ENCODE data around the gene TRABD2A. TPM values are rescaled to one million over a fixed set of nuclear protein-coding genes. Genes with fewer than 3 reads are reported as not detected.
"Not testable (repeated sequence)": the region's sequence is repeated elsewhere in the genome, so short reads cannot be mapped to it uniquely, and the experiment has no call there.

TRABD2A gene
- total and polyA plus RNA-seq, 4 donors = 0.26 to 10.3 (median 0.55) TPM

DNA sequence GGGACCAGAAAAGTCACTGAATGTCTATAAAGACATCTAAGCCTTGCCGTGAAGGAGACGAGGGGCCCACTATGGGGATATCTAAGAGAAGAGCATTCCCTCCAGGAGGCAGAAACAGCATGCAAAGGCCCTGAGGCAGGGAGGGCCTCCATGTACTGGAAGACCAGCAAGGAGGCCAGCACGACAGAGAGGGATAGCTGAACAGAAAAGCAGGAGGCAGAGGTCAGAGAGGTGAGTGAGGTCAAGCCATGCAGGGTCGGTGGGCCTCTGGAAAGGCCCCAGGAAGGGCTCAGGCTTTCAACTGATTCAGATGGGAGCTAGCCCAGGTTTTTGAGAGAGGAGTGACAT is 5.7 kb downstream of the TRABD2A start:
- H3K9ac ChIP-seq (ENCODE audit: low read depth in 1 of 2, low read length in 2 of 2) = no peak overlapping the region
- H3K27ac ChIP-seq (ENCODE audit: low read depth in 1 of 2, low read length in 2 of 2) = no peak overlapping the region
- TF ChIP-seq, protein P1, sequence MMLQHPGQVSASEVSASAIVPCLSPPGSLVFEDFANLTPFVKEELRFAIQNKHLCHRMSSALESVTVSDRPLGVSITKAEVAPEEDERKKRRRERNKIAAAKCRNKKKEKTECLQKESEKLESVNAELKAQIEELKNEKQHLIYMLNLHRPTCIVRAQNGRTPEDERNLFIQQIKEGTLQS (IDR thresholded peaks at IDR 0.05) = no peak
- no peak for TF ChIP-seq JUND (IDR thresholded peaks at IDR 0.05)
- no peak for TF ChIP-seq GABPA (IDR thresholded peaks at IDR 0.05 in 1 of 2, conservative IDR thresholded peaks at IDR 0.05 in 1 of 2)
- no peaks in the 10 kb centered on the region for H3K9me3 ChIP-seq (ENCODE audit: control insufficient read depth in 4 of 4, low read length in 3 of 4)
- no peak for DNase-seq (ENCODE audit: low spot score)
- 76% methylated on average over 4 of the region's 4 CpGs for WGBS
- no peaks in the 10 kb centered on the region for H3K36me3 ChIP-seq (ENCODE audit: control insufficient read depth in 4 of 4, insufficient read depth in 3 of 4, low read depth in 1 of 4, low read length in 3 of 4)
- no peaks in the 10 kb centered on the region for H3K27me3 ChIP-seq (ENCODE audit: control insufficient read depth in 4 of 4, insufficient read depth in 4 of 4, low read length in 3 of 4)
- H3K4me1 ChIP-seq (ENCODE audit: control insufficient read depth in 4 of 4, insufficient read depth in 4 of 4, low read length in 3 of 4) = peaks cover 0 to 13% (median 8%) of the 10 kb centered on the region in 4 donors
- no peak overlapping the region for H3K4me3 ChIP-seq (ENCODE audit: low read depth in 1 of 3, low read length in 3 of 3)

- H3K9me3 ChIP-seq (ENCODE audit: control insufficient read depth in 4 of 4, low read length in 3 of 4) = no peaks in the 10 kb centered on the region
- DNase-seq (ENCODE audit: low spot score) = no peak
- peaks cover 0 to 8% (median 4%) of the 10 kb centered on the region in 4 donors for H3K4me1 ChIP-seq (ENCODE audit: control insufficient read depth in 4 of 4, insufficient read depth in 4 of 4, low read length in 3 of 4)
- no peak overlapping the region for H3K27ac ChIP-seq (ENCODE audit: low read depth in 1 of 2, low read length in 2 of 2)
- TF ChIP-seq HNF4A (conservative IDR thresholded peaks at IDR 0.05) (no peak), JUND (IDR thresholded peaks at IDR 0.05) (no peak)
- TF ChIP-seq, protein P2, sequence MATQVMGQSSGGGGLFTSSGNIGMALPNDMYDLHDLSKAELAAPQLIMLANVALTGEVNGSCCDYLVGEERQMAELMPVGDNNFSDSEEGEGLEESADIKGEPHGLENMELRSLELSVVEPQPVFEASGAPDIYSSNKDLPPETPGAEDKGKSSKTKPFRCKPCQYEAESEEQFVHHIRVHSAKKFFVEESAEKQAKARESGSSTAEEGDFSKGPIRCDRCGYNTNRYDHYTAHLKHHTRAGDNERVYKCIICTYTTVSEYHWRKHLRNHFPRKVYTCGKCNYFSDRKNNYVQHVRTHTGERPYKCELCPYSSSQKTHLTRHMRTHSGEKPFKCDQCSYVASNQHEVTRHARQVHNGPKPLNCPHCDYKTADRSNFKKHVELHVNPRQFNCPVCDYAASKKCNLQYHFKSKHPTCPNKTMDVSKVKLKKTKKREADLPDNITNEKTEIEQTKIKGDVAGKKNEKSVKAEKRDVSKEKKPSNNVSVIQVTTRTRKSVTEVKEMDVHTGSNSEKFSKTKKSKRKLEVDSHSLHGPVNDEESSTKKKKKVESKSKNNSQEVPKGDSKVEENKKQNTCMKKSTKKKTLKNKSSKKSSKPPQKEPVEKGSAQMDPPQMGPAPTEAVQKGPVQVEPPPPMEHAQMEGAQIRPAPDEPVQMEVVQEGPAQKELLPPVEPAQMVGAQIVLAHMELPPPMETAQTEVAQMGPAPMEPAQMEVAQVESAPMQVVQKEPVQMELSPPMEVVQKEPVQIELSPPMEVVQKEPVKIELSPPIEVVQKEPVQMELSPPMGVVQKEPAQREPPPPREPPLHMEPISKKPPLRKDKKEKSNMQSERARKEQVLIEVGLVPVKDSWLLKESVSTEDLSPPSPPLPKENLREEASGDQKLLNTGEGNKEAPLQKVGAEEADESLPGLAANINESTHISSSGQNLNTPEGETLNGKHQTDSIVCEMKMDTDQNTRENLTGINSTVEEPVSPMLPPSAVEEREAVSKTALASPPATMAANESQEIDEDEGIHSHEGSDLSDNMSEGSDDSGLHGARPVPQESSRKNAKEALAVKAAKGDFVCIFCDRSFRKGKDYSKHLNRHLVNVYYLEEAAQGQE (IDR thresholded peaks at IDR 0.05) = no peak
- H3K4me3 ChIP-seq (ENCODE audit: low read depth in 1 of 3, low read length in 3 of 3) = no peak overlapping the region
- WGBS = 93% methylated on average over 7 of the region's 7 CpGs
- H3K27me3 ChIP-seq (ENCODE audit: control insufficient read depth in 4 of 4, insufficient read depth in 4 of 4, low read length in 3 of 4) = no peaks in the 10 kb centered on the region
- no peak overlapping the region for H3K9ac ChIP-seq (ENCODE audit: low read depth in 1 of 2, low read length in 2 of 2)
- no peaks in the 10 kb centered on the region for H3K36me3 ChIP-seq (ENCODE audit: control insufficient read depth in 4 of 4, insufficient read depth in 3 of 4, low read depth in 1 of 4, low read length in 3 of 4)
These were observed 6.3 kb downstream of the TRABD2A start for GRCh38 chr2:84874381-84875212.

DNA sequence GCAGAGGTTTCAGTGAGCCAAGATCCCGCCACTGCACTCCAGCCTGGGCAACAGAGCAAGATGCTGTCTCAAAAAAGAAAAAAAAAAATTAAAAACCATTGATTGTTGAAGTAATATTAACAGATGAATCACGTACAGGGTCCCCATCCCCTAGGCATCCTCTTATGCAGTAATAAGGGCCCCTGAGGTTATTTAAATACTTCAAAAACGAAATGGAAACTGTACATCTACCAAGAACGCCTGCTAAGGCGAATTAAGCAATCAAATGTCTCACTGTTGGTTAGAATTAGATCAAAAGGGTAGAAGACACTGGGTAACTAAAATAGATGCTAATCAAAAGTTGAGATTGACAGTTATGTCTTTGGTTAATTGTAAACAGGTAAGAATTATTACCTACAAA is 7.5 kb downstream of the TRABD2A start:
- WGBS = 92% methylated on average over 5 of the region's 5 CpGs
- TF ChIP-seq HNF4G (IDR thresholded peaks at IDR 0.05) (no peak), SP1 (IDR thresholded peaks at IDR 0.05) (no peak), GABPA (IDR thresholded peaks at IDR 0.05 in 1 of 2, conservative IDR thresholded peaks at IDR 0.05 in 1 of 2) (no peak), FOXA2 (IDR thresholded peaks at IDR 0.05) (no peak)
- TF ChIP-seq, protein P2 (IDR thresholded peaks at IDR 0.05) = no peak
- Histone ChIP-seq H3K4me1 (ENCODE audit: control insufficient read depth in 4 of 4, insufficient read depth in 4 of 4, low read length in 3 of 4) (peaks cover 0 to 1% (median 0%) of the 10 kb centered on the region in 4 donors), H3K9me3 (ENCODE audit: control insufficient read depth in 4 of 4, low read length in 3 of 4) (no peaks in the 10 kb centered on the region), H3K36me3 (ENCODE audit: control insufficient read depth in 4 of 4, insufficient read depth in 3 of 4, low read depth in 1 of 4, low read length in 3 of 4) (no peaks in the 10 kb centered on the region), H3K4me3 (ENCODE audit: low read depth in 1 of 3, low read length in 3 of 3) (no peak overlapping the region), H3K9ac (ENCODE audit: low read depth in 1 of 2, low read length in 2 of 2) (no peak overlapping the region), H3K27ac (ENCODE audit: low read depth in 1 of 2, low read length in 2 of 2) (no peak overlapping the region), H3K27me3 (ENCODE audit: control insufficient read depth in 4 of 4, insufficient read depth in 4 of 4, low read length in 3 of 4) (no peaks in the 10 kb centered on the region)
- no peak for DNase-seq (ENCODE audit: low spot score)

DNA sequence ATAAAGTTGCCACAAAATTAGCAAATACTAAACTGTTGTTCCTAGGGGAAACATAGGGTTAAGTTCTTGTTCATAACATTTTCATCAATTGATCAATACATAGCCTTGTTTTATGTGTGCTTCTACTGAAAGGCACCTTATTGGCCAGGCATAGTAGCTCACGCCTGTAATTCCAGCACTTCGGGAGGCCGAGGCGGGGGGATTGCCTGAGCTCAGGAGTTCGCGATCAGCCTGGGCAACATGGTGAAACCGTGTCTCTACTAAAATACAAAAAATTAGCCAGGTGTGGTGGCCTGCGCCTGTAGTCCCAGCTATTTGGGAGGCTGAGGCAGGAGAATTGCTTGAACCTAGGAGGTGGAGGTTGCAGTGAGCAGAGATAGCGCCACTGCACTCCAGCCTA is 8.2 kb downstream of the TRABD2A start:
- DNase-seq (ENCODE audit: low spot score); H3K9ac ChIP-seq (ENCODE audit: low read depth in 1 of 2, low read length in 2 of 2); H3K27me3 ChIP-seq (ENCODE audit: control insufficient read depth in 4 of 4, insufficient read depth in 4 of 4, low read length in 3 of 4); H3K4me1 ChIP-seq (ENCODE audit: control insufficient read depth in 4 of 4, insufficient read depth in 4 of 4, low read length in 3 of 4); H3K27ac ChIP-seq (ENCODE audit: low read depth in 1 of 2, low read length in 2 of 2); H3K36me3 ChIP-seq (ENCODE audit: control insufficient read depth in 4 of 4, insufficient read depth in 3 of 4, low read depth in 1 of 4, low read length in 3 of 4); H3K9me3 ChIP-seq (ENCODE audit: control insufficient read depth in 4 of 4, low read length in 3 of 4); H3K4me3 ChIP-seq (ENCODE audit: low read depth in 1 of 3, low read length in 3 of 3): not testable (repeated sequence)
- 96% methylated on average over 9 of the region's 9 CpGs for WGBS

All from liver (tissue), 9 donors.